Mesenchymal stem cell (in vitro differentiated cells and primary cell): ENCODE data around the gene GATA6.

Source experiments
- DNase-seq: peaks from one replicate; pipeline ENCODE4 v3.0.0-alpha.2; 2013
- H2AFZ ChIP-seq: one replicate; pipeline ENCODE4 v1.6.1; 2013; ENCODE audit warnings: low read depth, mild to moderate bottlenecking, control low read depth, inconsistent platforms, low read length, moderate library complexity
- H2AK5ac ChIP-seq: 2 replicates; pipeline ENCODE4 v1.6.1; 2013; ENCODE audit warnings: low read length, moderate library complexity, mild to moderate bottlenecking, inconsistent platforms; ENCODE audit not compliant: severe bottlenecking
- H2BK120ac ChIP-seq: one replicate; pipeline ENCODE4 v1.6.1; 2013; ENCODE audit warnings: low read depth, mild to moderate bottlenecking, inconsistent platforms, low read length, moderate library complexity
- H2BK12ac ChIP-seq, 2 experiments: one replicate each; pipeline ENCODE4 v1.6.1; 2013; ENCODE audit warnings: inconsistent platforms in 2 of 2, low read length in 2 of 2, mild to moderate bottlenecking in 2 of 2, moderate library complexity in 2 of 2, control low read depth in 1 of 2
- H2BK15ac ChIP-seq: one replicate; pipeline ENCODE4 v1.6.1; 2013; ENCODE audit warnings: mild to moderate bottlenecking, low read depth, inconsistent platforms; ENCODE audit not compliant: poor library complexity, severe bottlenecking
- H2BK5ac ChIP-seq: 2 replicates; pipeline ENCODE4 v1.6.1; 2013; ENCODE audit warnings: low read depth, mild to moderate bottlenecking, low read length, control low read depth, inconsistent platforms; ENCODE audit not compliant: poor library complexity, severe bottlenecking
- H3K14ac ChIP-seq, 2 experiments: one replicate each; pipeline ENCODE4 v1.6.1; 2013; ENCODE audit warnings: inconsistent platforms in 2 of 2, low read length in 2 of 2, control low read depth in 1 of 2, mild to moderate bottlenecking in 1 of 2, moderate library complexity in 1 of 2
- H3K18ac ChIP-seq, 2 experiments: one replicate each; pipeline ENCODE4 v1.6.1; 2013; ENCODE audit warnings: inconsistent platforms in 2 of 2, low read length in 2 of 2, control low read depth in 1 of 2, low read depth in 1 of 2, mild to moderate bottlenecking in 1 of 2
- H3K23ac ChIP-seq, 2 experiments: one replicate each; pipeline ENCODE4 v1.6.1; 2013; ENCODE audit warnings: inconsistent platforms in 2 of 2, low read length in 2 of 2, mild to moderate bottlenecking in 2 of 2, moderate library complexity in 2 of 2, control low read depth in 1 of 2
- H3K27ac ChIP-seq: 2 replicates; pipeline ENCODE4 v1.5.1; 2013; ENCODE audit warnings: mild to moderate bottlenecking, moderate library complexity, low read length, control low read depth, inconsistent platforms; ENCODE audit not compliant: poor library complexity, severe bottlenecking
- H3K27me3 ChIP-seq, 2 experiments: 2 replicates each; pipeline versions ENCODE4 v1.6.1 to v1.7.0; 2013; ENCODE audit warnings: low read length in 2 of 2, mild to moderate bottlenecking in 2 of 2, moderate library complexity in 2 of 2, control low read depth in 1 of 2, inconsistent platforms in 1 of 2; ENCODE audit not compliant: control insufficient read depth in 1 of 2, insufficient read depth in 1 of 2
- H3K36me3 ChIP-seq, 2 experiments: 2 replicates each; pipeline versions ENCODE4 v1.6.1 to v1.7.0; 2013; ENCODE audit warnings: low read length in 2 of 2, control low read depth in 1 of 2, inconsistent platforms in 1 of 2, low read depth in 1 of 2, mild to moderate bottlenecking in 1 of 2; ENCODE audit not compliant: insufficient read depth in 2 of 2, control insufficient read depth in 1 of 2
- H3K4ac ChIP-seq, 2 experiments: one replicate each; pipeline ENCODE4 v1.6.1; 2013; ENCODE audit warnings: inconsistent platforms in 2 of 2, low read length in 2 of 2, mild to moderate bottlenecking in 2 of 2, moderate library complexity in 2 of 2, control low read depth in 1 of 2, low read depth in 1 of 2
- H3K4me1 ChIP-seq: 2 replicates; pipeline ENCODE4 v1.6.1; 2013; ENCODE audit warnings: low read depth, low read length, control low read depth; ENCODE audit not compliant: control insufficient read depth, insufficient read depth
- H3K4me2 ChIP-seq: 2 replicates; pipeline ENCODE4 v1.6.1; 2013; ENCODE audit warnings: low read length, mild to moderate bottlenecking, inconsistent platforms; ENCODE audit not compliant: poor library complexity, severe bottlenecking
- H3K4me3 ChIP-seq, 2 experiments: 2 replicates each; pipeline versions ENCODE4 v1.5.1 to v1.7.0; 2013; ENCODE audit warnings: low read length in 2 of 2, mild to moderate bottlenecking in 2 of 2, control low read depth in 1 of 2, low read depth in 1 of 2; ENCODE audit not compliant: insufficient read depth in 1 of 2
- H3K79me1 ChIP-seq: replicated peaks from 2 replicates; pipeline ENCODE4 v1.6.1; 2013; ENCODE audit warnings: mild to moderate bottlenecking, control low read depth, low read length, inconsistent platforms; ENCODE audit not compliant: poor library complexity, severe bottlenecking
- H3K9ac ChIP-seq: 2 replicates; pipeline ENCODE4 v1.7.0; 2013; ENCODE audit warnings: mild to moderate bottlenecking, low read length, moderate library complexity
- H3K9me3 ChIP-seq: 2 replicates; pipeline ENCODE4 v1.7.0; 2013; ENCODE audit warnings: mild to moderate bottlenecking, low read length; ENCODE audit not compliant: control insufficient read depth
- H4K8ac ChIP-seq: one replicate; pipeline ENCODE4 v1.6.1; 2013; ENCODE audit warnings: inconsistent platforms, mild to moderate bottlenecking, low read length, moderate library complexity
- H4K91ac ChIP-seq: one replicate; pipeline ENCODE4 v1.6.1; 2013; ENCODE audit warnings: mild to moderate bottlenecking, low read length, inconsistent platforms
- WGBS: methylation state at CpG from one replicate; pipeline ENCODE4 v1.1.7; 2013; ENCODE audit warnings: mixed read lengths; 5-methylcytosine and 5-hydroxymethylcytosine counted together

The GATA6 gene

GRCh38 chr18:22185273-22185672 is 15.9 kb downstream of the GATA6 start:
- Histone ChIP-seq H3K4me2 (no peak overlapping the region), H3K36me3 (peaks cover 5 to 39% of the 10 kb centered on the region in 2 experiments), H4K8ac (no peak overlapping the region), H2BK5ac (no peak overlapping the region), H3K4me3 (no peak overlapping the region), H3K27ac (no peak overlapping the region), H3K4ac (no peak overlapping the region), H2AFZ (no peak overlapping the region), H3K27me3 (no peaks in the 10 kb centered on the region), H2BK15ac (no peak overlapping the region), H3K23ac (no peak overlapping the region), H3K79me1 (no peaks in the 10 kb centered on the region), H3K18ac (no peak overlapping the region), H2BK120ac (no peak overlapping the region), H3K9me3 (no peaks in the 10 kb centered on the region), H2AK5ac (no peak overlapping the region), H3K9ac (no peak overlapping the region), H3K14ac (no peak overlapping the region), H4K91ac (no peak overlapping the region), H2BK12ac (no peak overlapping the region), H3K4me1 (peaks cover 4% of the 10 kb centered on the region)
- DNase-seq, result no peak
- 91% methylated on average over 6 of the region's 6 CpGs for WGBS

GRCh38 chr18:22185771-22186386 is 16.5 kb downstream of the GATA6 start:
- Histone ChIP-seq H3K36me3 (peaks cover 5 to 39% of the 10 kb centered on the region in 2 experiments), H2BK12ac (no peak overlapping the region), H2AK5ac (no peak overlapping the region), H3K18ac (no peak overlapping the region), H3K4me1 (peaks cover 4% of the 10 kb centered on the region), H3K9me3 (no peaks in the 10 kb centered on the region), H3K27me3 (no peaks in the 10 kb centered on the region), H4K8ac (no peak overlapping the region), H2BK5ac (no peak overlapping the region), H3K14ac (no peak overlapping the region), H4K91ac (no peak overlapping the region), H3K23ac (no peak overlapping the region), H2BK120ac (no peak overlapping the region), H3K79me1 (no peaks in the 10 kb centered on the region), H3K9ac (no peak overlapping the region), H2BK15ac (no peak overlapping the region), H3K4me3 (no peak overlapping the region), H3K27ac (no peak overlapping the region), H2AFZ (no peak overlapping the region), H3K4ac (no peak overlapping the region), H3K4me2 (no peak overlapping the region)
- 97% methylated on average over 9 of the region's 10 CpGs for WGBS
- DNase-seq, result no peak

- 96% methylated on average over 6 of the region's 6 CpGs for WGBS
- Histone ChIP-seq H3K4me1 (peaks cover 4% of the 10 kb centered on the region), H3K4me3 (no peak overlapping the region), H3K4me2 (no peak overlapping the region), H3K9me3 (no peaks in the 10 kb centered on the region), H3K79me1 (no peaks in the 10 kb centered on the region), H2AK5ac (peak overlapping the region; percentile 21), H3K4ac (no peak overlapping the region), H3K9ac (no peak overlapping the region), H2BK12ac (no peak overlapping the region), H2BK15ac (no peak overlapping the region), H2BK5ac (no peak overlapping the region), H3K27ac (no peak overlapping the region), H3K14ac (no peak overlapping the region), H3K23ac (no peak overlapping the region), H3K18ac (no peak overlapping the region), H3K36me3 (peaks cover 5 to 34% of the 10 kb centered on the region in 2 experiments), H4K91ac (no peak overlapping the region), H3K27me3 (no peaks in the 10 kb centered on the region), H4K8ac (no peak overlapping the region), H2AFZ (no peak overlapping the region), H2BK120ac (no peak overlapping the region)
- no peak for DNase-seq
Measured at GRCh38 chr18:22186484-22186971, 17.1 kb downstream of the GATA6 start.

GRCh38 chr18:22188559-22189267 is 19.3 kb downstream of the GATA6 start:
- H2BK12ac ChIP-seq, result peak overlapping the region in 1 of 2 experiments; percentile 71
- H4K91ac ChIP-seq, result no peak overlapping the region
- H3K14ac ChIP-seq, result no peak overlapping the region
- H4K8ac ChIP-seq, result no peak overlapping the region
- H3K18ac ChIP-seq, result peak overlapping the region in 1 of 2 experiments; percentile 11
- H3K27me3 ChIP-seq, result no peaks in the 10 kb centered on the region
- H2BK5ac ChIP-seq, result no peak overlapping the region
- 87% methylated on average over 11 of the region's 11 CpGs for WGBS
- no peak overlapping the region for H3K23ac ChIP-seq
- no peak overlapping the region for H3K4me3 ChIP-seq
- H3K9ac ChIP-seq, result no peak overlapping the region
- no peak overlapping the region for H2AFZ ChIP-seq
- peaks cover 5 to 21% of the 10 kb centered on the region in 2 experiments for H3K36me3 ChIP-seq
- no peak for DNase-seq
- H3K4me2 ChIP-seq, result no peak overlapping the region
- H2BK120ac ChIP-seq, result no peak overlapping the region
- no peak overlapping the region for H3K27ac ChIP-seq
- peak overlapping the region; percentile 44 for H2AK5ac ChIP-seq
- H3K4ac ChIP-seq, result no peak overlapping the region
- H3K4me1 ChIP-seq, result peaks cover 7% of the 10 kb centered on the region
- peak overlapping the region; percentile 57 for H2BK15ac ChIP-seq
- H3K9me3 ChIP-seq, result no peaks in the 10 kb centered on the region
- no peaks in the 10 kb centered on the region for H3K79me1 ChIP-seq
